NOMO-1 (cell line): ENCODE measurements around the gene TSPAN15.
"Not testable (repeated sequence)": the region's sequence is repeated elsewhere in the genome, so short reads cannot be mapped to it uniquely, and the experiment has no call there.

Experiments
- DNase-seq, 2 experiments: peaks; one replicate each; lab custom pipeline; 2025; ENCODE audit not compliant: unreplicated experiment in 2 of 2; lab: John Stamatoyannopoulos, UW

Gene TSPAN15

DNA sequence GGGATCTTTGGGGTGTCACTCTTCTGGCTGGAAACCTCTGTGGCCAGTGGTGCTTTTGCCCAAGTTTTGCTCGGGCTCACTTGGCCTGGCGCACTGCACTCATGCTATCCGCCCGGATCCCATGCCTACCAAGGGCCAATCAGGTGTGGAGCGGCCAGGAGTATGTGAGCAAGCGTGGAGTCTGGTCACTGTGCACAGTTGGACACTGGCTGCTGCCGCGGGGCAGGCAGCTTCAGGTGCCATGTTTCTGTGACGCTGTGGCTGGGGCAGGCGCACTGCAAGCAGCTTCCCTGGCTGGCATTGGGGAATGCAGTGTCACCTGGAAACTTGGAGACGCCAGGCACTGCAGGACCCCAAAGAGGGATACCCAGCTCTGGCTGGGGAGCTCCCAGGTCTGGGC, 76.7 kb downstream of the TSPAN15 start:
- no peak for DNase-seq

DNA sequence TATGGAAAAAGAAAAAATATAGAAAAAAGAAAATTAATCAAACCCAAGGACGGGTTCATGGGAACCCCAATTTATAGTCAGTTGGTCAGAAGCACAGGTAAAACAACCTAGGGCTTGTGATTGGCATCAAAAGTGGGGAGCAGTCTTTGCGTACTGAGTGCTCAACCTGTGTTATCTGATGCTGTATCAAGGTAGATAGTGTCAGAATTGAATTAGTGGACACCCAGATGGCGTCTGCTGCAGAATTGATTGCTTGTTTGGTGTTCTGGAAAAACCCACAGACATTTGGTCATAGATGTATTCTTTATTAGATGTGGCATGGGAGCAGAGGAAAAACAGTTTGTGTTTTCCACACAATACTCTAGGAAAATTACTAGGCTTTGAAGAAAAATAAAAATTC, 82.4 kb downstream of the TSPAN15 start:
- no peak for DNase-seq

DNA sequence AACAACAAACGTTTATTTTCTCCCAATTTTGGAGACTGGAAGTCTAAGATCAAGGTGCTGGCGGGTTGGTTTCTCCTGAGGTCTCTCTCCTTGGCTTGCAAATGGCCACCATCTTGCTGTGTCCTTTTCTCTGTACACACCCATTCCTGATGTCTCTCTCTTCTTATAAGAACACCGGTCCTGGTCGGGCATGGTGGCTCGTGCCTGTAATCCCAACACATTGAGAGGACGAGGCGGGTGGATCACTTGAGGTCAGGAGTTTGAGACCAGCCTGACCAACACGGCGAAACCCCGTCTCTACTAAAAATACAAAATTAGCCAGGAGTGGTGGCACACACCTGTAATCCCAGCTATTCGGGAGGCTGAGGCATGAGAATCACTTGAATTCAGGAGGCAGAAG, 85.3 kb downstream of the TSPAN15 start:
- not testable (repeated sequence) for DNase-seq

DNA sequence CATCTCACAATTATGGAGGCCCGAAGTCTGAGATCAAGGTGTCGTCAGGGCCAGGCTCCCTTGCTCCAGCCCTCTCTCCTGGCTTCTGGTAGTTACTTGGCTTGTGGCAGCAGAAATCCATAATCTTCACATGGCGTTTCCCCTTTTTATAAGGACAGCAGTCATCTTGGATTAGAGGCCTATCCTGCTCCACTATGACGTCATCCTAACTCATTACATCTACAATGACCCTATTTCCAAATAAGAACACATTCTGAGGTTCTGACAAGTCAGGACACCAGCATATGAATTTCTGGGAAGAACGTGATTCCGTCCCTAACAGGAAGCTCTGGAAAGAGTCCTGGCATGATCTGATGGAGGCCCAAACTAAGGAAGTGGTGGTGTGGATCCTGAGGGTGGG, 86.2 kb downstream of the TSPAN15 start:
- no peak for DNase-seq

DNA sequence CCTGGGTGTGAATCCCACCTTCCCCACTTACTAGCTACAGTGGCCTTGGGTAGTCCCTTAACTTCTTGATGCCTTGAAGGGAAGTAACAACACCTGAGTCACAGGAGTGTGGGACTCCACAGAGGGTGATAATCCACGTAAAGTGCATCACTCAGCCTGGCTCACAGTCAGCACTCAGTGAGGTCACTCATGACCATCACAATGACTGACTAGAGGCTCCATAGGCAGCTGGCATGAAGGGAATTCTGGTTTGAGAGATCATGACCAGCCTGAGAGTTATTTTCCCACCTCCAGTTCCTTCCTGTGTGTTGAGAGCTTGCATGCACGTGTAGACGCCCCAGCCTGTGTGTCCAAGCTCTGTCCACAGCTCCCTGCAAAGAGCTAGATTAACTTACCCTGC, 87.2 kb downstream of the TSPAN15 start:
- no peak for DNase-seq

DNA sequence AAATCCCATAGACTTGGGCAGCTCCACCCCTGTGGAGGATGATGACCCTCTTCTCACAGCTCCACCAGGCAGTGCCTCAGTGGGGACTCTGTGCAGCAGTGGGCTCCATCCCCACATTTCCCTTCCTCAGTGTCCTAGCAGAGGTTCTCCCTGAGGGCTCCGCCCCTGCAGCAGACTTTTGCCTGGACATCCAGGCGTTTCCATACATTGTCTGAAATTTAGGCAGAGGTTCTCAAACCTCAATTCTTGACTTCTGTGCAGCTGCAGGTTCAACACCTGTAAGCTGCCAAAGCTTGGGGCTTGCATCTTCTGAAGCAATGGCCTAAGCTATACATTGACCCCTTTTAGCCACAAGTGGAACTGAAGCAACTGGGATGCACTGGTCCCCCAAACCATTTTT, 90.2 kb downstream of the TSPAN15 start:
- DNase-seq, result no peak

DNA sequence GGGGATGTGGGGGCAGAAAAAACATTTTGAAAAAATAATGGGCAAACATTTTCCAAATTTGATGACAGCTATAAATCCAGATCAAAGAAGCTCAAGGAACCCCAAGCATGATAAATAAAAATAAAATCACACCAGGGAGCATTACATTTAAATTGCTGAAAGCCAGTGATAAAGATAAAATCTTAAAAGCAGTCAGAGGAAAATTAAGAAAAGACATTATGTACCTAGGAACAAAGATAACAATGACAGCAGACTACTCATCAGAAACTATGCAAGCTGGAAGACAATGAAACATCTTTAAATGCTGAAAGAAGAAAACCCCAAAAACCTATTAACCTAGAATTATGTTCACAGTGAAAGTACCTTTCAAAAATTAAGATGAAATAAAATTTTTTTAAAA, 98.7 kb downstream of the TSPAN15 start:
- DNase-seq, result no peak

DNA sequence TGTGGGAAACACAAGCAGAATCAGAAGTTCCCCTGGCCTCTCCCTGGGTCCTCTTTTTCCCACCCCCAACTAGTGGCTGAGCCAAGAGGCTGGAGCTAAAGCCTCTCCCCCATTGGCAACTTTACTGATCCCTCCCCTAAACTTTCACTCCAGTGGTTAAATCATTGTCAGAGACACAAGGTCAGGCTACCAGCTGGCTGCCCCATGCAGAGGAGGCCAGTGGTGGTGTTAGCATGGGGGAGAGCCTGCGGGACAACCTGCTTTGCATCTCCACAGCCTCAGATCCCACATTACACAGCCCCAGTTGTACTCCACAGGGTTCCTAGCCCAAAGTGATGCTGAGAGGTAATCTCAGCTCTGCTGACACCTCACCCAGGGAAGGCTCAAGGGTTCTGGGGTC, 101.0 kb downstream of the TSPAN15 start:
- DNase-seq, result no peak

DNA sequence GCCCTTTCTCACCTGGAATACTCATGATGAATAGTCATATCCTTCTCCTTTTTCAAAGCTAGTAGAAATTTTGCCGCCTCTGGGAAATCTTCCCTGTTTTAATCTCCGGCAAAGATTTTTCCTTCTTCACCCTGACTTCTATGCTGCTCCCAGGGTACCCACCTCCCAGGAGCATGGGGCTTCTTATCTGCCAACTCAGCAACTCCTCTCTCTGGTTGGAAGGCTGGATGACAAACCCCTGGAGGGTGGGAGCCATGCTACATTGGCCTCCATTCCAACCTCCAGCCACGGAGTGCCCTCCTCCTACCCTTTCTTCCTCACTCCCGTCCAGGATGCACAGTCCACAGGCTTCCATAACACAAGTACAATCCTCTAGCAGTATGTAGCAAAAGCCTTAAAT, 102.1 kb downstream of the TSPAN15 start:
- DNase-seq, result no peak

DNA sequence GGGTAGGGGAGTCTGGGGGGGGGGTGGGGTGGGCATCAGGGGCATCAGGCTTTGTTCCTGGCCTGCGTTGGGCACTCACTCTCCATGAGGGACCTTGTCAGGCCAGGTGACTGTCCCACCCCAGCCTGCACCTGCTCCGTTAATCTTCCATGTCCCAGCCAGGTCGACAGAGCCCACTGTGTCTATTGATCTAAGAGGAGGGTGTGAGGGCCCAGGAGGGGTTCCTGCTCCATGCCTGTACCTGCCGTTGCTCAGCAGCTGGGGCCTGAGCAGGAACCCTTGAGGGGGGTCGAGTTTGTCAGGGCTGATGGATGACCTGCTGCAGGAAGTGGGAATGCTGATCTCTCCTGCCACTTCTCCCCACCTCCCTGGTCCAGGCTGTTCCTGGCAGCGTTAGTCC, 103.3 kb downstream of the TSPAN15 start:
- no peak for DNase-seq
